Measurements from ENCODE around the gene PCCA. TPM values are rescaled to one million over a fixed set of nuclear protein-coding genes. Genes with fewer than 3 reads are reported as not detected.
"Not testable (repeated sequence)": the region's sequence is repeated elsewhere in the genome, so short reads cannot be mapped to it uniquely, and the experiment has no call there.

The PCCA gene
- polyA plus RNA-seq, 2 of the 4 experiments (the other 2 are of a cell fraction) = 13.2 to 13.7 TPM

DNA sequence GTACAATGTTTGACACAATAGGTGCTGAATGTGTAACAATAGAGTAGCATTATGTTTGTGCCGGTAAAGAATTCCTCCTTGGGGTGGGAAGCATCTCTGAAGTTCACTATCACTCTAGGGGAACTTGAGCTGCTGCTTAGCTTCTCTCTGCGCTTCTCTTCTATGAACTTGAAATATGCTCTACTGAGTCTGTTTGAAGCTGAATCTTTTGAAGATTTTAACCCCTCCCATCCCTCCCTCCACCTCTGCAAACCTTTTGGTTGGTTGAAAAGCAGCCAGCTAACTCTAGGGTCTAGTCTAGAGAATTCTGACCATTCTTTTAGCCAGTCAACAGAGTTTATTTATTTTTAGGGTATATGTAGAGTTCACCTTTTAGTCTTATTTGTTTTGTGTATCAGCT is 2.5 kb downstream of the PCCA start:
- Histone ChIP-seq H3K27ac (no peak overlapping the region), H3K4me2 (no peak overlapping the region), H3K4me1 (peaks cover 17% of the 10 kb centered on the region; the same call in 2 of the 3 replicates), H3K4me3 (no peak overlapping the region), H3K9me3 (no peaks in the 10 kb centered on the region)
- DNase-seq (ENCODE audit: low read depth in 1 of 2, low spot score in 1 of 2) = no peak
- ChIA-PET POLR2A (no interaction called here), CTCF (no interaction called here)
- no peak for FAIRE-seq
- TF ChIP-seq ZNF302 (CRISPR knock-in tag; IDR thresholded peaks at IDR 0.05) (no peak), HDAC2 (IDR thresholded peaks at IDR 0.05) (no peak), CBX2 (IDR thresholded peaks at IDR 0.05; ENCODE audit: borderline replicate concordance, low read depth) (no peak), HEYL (CRISPR knock-in tag; IDR thresholded peaks at IDR 0.05) (no peak), FOXS1 (CRISPR knock-in tag; IDR thresholded peaks at IDR 0.05) (no peak), RARB (CRISPR knock-in tag; IDR thresholded peaks at IDR 0.05) (no peak), CHD4 (IDR thresholded peaks at IDR 0.05; ENCODE audit: borderline replicate concordance) (no peak), RCOR1 (IDR thresholded peaks at IDR 0.05; ENCODE audit: low read depth, low read length) (no peak), NFE2L2 (conservative IDR thresholded peaks at IDR 0.05; ENCODE audit: low read length) (no peak), TFCP2L1 (CRISPR knock-in tag; IDR thresholded peaks at IDR 0.05) (no peak), JUN (IDR thresholded peaks at IDR 0.05) (no peak), MAZ (IDR thresholded peaks at IDR 0.05; ENCODE audit: borderline replicate concordance, low read depth, low read length) (no peak)
- TF ChIP-seq, protein P1, sequence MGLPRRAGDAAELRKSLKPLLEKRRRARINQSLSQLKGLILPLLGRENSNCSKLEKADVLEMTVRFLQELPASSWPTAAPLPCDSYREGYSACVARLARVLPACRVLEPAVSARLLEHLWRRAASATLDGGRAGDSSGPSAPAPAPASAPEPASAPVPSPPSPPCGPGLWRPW (IDR thresholded peaks at IDR 0.05) = no peak
- TF ChIP-seq, protein P2, sequence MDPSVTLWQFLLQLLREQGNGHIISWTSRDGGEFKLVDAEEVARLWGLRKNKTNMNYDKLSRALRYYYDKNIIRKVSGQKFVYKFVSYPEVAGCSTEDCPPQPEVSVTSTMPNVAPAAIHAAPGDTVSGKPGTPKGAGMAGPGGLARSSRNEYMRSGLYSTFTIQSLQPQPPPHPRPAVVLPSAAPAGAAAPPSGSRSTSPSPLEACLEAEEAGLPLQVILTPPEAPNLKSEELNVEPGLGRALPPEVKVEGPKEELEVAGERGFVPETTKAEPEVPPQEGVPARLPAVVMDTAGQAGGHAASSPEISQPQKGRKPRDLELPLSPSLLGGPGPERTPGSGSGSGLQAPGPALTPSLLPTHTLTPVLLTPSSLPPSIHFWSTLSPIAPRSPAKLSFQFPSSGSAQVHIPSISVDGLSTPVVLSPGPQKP (IDR thresholded peaks at IDR 0.05; ENCODE audit: low read depth, low read length) = no peak
- WGBS (ENCODE audit: missing lambda C conversion rate) = 91% methylated on average over 2 of the region's 2 CpGs
- ATAC-seq = no peak

DNA sequence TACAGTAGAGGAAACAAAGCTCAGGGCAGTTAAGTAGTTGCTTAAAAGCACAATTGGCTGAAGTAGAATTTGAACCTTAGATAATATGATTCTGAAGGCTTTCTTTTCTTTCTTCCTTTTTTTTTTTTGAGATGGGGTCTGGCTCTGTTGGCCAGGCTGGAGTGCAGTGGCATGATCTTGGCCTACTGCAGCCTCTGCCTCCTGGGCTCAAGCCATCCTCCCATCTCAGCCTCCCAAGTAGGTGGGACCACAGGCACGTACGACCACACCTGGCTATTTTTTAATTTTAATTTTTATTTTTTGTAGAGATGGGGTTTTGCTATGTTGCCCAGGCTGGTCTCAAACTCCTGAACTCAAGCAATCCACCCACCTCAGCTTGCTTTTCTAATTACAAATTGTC is 3.4 kb downstream of the PCCA start:
- DNase-seq (ENCODE audit: low read depth in 1 of 2, low spot score in 1 of 2); H3K9me3 ChIP-seq; ATAC-seq; FAIRE-seq; POLR2A ChIA-PET; H3K4me3 ChIP-seq; H3K4me2 ChIP-seq; H3K27ac ChIP-seq; CTCF ChIA-PET: not testable (repeated sequence)
- WGBS (ENCODE audit: missing lambda C conversion rate) = 87% methylated on average over 2 of the region's 2 CpGs
- peaks cover 15% of the 10 kb centered on the region; the same call in 2 of the 3 replicates for H3K4me1 ChIP-seq

DNA sequence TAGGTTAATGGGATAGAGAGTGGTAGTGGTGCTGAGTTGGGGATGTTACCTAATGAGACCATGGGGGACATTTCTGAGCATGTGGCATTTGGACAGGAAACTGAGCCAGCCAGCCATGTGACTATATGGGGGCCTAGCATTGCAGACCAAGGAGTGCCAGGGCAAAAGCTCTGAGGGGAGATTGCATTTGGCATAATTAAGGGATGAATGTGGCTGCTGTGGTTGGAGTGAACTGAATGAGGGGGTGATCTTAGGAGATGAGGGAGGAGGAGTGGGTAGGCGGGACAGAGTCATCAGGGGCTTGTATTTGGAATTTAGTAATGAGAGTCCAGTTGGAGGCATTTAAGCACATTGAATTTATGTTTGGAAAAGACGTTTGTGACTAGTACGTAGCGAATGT is 6.6 kb downstream of the PCCA start:
- H3K4me1 ChIP-seq = peaks cover 22% of the 10 kb centered on the region
- FAIRE-seq (no peak), DNase-seq (ENCODE audit: low read depth in 1 of 2, low spot score in 1 of 2) (no peak), ATAC-seq (no peak)
- 87% methylated on average over 4 of the region's 4 CpGs for WGBS (ENCODE audit: missing lambda C conversion rate)
- H3K4me2 ChIP-seq = no peak overlapping the region
- CTCF ChIA-PET = no interaction called here
- no peak overlapping the region for H3K27ac ChIP-seq
- H3K9me3 ChIP-seq = no peaks in the 10 kb centered on the region
- TF ChIP-seq NPAS2 (CRISPR knock-in tag; IDR thresholded peaks at IDR 0.05; ENCODE audit: borderline replicate concordance) (no peak), ZFP36 (IDR thresholded peaks at IDR 0.05; ENCODE audit: borderline replicate concordance, partially characterized antibody) (no peak), JUNB (IDR thresholded peaks at IDR 0.05) (no peak), HOXB13 (CRISPR knock-in tag; IDR thresholded peaks at IDR 0.05; ENCODE audit: low read depth) (no peak), ZSCAN20 (CRISPR knock-in tag; IDR thresholded peaks at IDR 0.05) (no peak)
- TF ChIP-seq, protein P1 (IDR thresholded peaks at IDR 0.05) = no peak
- POLR2A ChIA-PET = no interaction called here
- H3K4me3 ChIP-seq = no peak overlapping the region

DNA sequence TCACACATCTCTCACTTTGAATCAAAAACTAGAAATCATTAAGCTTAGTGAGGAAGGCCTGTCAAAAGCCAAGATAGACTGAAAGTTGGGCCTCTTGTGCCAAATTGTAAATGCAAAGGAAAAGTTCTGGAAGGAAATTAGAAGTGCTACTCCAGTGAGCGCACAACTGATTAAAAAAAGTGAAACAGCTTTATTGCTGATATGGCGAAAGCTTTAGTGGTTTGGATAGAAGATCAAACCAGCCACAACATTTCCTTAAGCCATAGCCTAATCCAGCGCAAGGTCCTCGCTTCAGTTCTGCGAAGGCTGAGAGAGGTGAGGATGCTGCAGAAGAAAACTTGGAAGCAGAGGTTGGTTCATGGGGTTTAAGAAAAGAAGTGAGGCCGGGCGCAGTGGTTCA is 7.6 kb downstream of the PCCA start:
- CTCF ChIA-PET = no interaction called here
- ATAC-seq (no peak), DNase-seq (ENCODE audit: low read depth in 1 of 2, low spot score in 1 of 2) (no peak), FAIRE-seq (no peak)
- POLR2A ChIA-PET = no interaction called here
- H3K4me2 ChIP-seq = no peak overlapping the region
- WGBS (ENCODE audit: missing lambda C conversion rate) = 97% methylated on average over 7 of the region's 7 CpGs
- peak; percentile 61 for TF ChIP-seq MAFK (IDR thresholded peaks at IDR 0.05; ENCODE audit: partially characterized antibody)
- no peak for TF ChIP-seq ZC3H11A (IDR thresholded peaks at IDR 0.05)
- no peak for TF ChIP-seq CBX2 (IDR thresholded peaks at IDR 0.05; ENCODE audit: borderline replicate concordance, low read depth)
- no peak for TF ChIP-seq HDAC2 (IDR thresholded peaks at IDR 0.05)
- no peak overlapping the region for H3K27ac ChIP-seq
- peaks cover 30% of the 10 kb centered on the region for H3K4me1 ChIP-seq
- H3K9me3 ChIP-seq = no peaks in the 10 kb centered on the region
- no peak overlapping the region for H3K4me3 ChIP-seq

All from A549 (cell line).